HepG2 (cell line): Measurements from ENCODE around the gene PRSS36. TPM values are rescaled to one million over a fixed set of nuclear protein-coding genes. Genes with fewer than 3 reads are reported as not detected.
A peak's percentile ranks its signal among the peaks of the same experiment; 100 is the strongest.

Source experiments
- AHDC1 ChIP-seq: sonication (generic); formaldehyde crosslinking; IDR thresholded peaks from 2 replicates; pipeline ENCODE4 v1.5.1; 2020; ENCODE audit warnings: mild to moderate bottlenecking, missing genetic modification reagents, borderline replicate concordance
- GABPB1 ChIP-seq: IDR thresholded peaks from 2 replicates; pipeline ENCODE4 v1.6.1; 2016; ENCODE audit warnings: mild to moderate bottlenecking, missing genetic modification reagents, moderate library complexity, missing compliant biosample characterization
- GATAD2A ChIP-seq: IDR thresholded peaks from 2 replicates; pipeline ENCODE4 v1.6.1; 2016
- KLF13 ChIP-seq: sonication (generic); formaldehyde crosslinking; IDR thresholded peaks from 2 replicates; pipeline ENCODE4 v1.4.0; 2020; ENCODE audit warnings: mild to moderate bottlenecking, missing genetic modification reagents
- LBX2 ChIP-seq: sonication (generic); formaldehyde crosslinking; IDR thresholded peaks from 2 replicates; pipeline ENCODE4 v1.5.0; 2020; ENCODE audit warnings: missing genetic modification reagents, mild to moderate bottlenecking, borderline replicate concordance
- MED1 ChIP-seq: sonication (generic); formaldehyde crosslinking; IDR thresholded peaks from 2 replicates; pipeline ENCODE4 v1.4.0; 2020; ENCODE audit warnings: missing genetic modification reagents
- MIER2 ChIP-seq: IDR thresholded peaks from 2 replicates; pipeline ENCODE4 v1.6.1; 2016; ENCODE audit warnings: missing biosample characterization, missing genetic modification reagents
- RBAK ChIP-seq: sonication (generic); formaldehyde crosslinking; IDR thresholded peaks from 2 replicates; pipeline ENCODE4 v1.5.1; 2020; ENCODE audit warnings: mild to moderate bottlenecking, missing genetic modification reagents
- ZFP36L2 ChIP-seq: sonication (generic); formaldehyde crosslinking; IDR thresholded peaks from 2 replicates; pipeline ENCODE4 v1.4.0; 2020; ENCODE audit warnings: missing genetic modification reagents
- ZIK1 ChIP-seq: sonication (generic); formaldehyde crosslinking; IDR thresholded peaks from 2 replicates; pipeline ENCODE4 v1.5.0; 2020; ENCODE audit warnings: mild to moderate bottlenecking, low read depth, missing genetic modification reagents, borderline replicate concordance
- ZNF30 ChIP-seq: sonication (generic); formaldehyde crosslinking; IDR thresholded peaks from 2 replicates; pipeline ENCODE4 v1.5.0; 2020; ENCODE audit warnings: mild to moderate bottlenecking, missing genetic modification reagents
- ZNF512 ChIP-seq: sonication (generic); formaldehyde crosslinking; IDR thresholded peaks from 2 replicates; pipeline ENCODE4 v1.4.0; 2020; ENCODE audit warnings: mild to moderate bottlenecking, missing genetic modification reagents
- ZNF644 ChIP-seq: IDR thresholded peaks from 2 replicates; pipeline ENCODE4 v1.6.1; 2016; ENCODE audit warnings: low read depth
- polyA plus RNA-seq, 8 experiments: library from polyadenylated mRNA; depleted of rRNA in 3 of 8; stranded (reverse) in 7 of 8; unstranded in 1 of 8; fragments of >200 nt; fragmentation: Illumina TruSeq in 4 of 8; extraction: Trizol in 4 of 8; gene quantifications; 2 replicates each; pipeline versions ENCODE4 v1.2.1 to v1.2.3, GENCODE V29; 2011 to 2016; ENCODE audit warnings: low read depth in 4 of 8, missing spikeins in 1 of 8, mixed read lengths in 1 of 8; ENCODE audit not compliant: insufficient read depth in 1 of 8
- total RNA-seq, 5 experiments: library from RNA; depleted of rRNA; stranded (reverse); fragments of >200 nt; fragmentation: Illumina TruSeq; extraction: Trizol; gene quantifications; 2 replicates each; pipeline ENCODE4 v1.2.3, GENCODE V29; 2016; ENCODE audit warnings: low read depth in 1 of 5
- TF ChIP-seq, protein P1 (sequence below): sonication (generic); formaldehyde crosslinking; IDR thresholded peaks from 2 replicates; pipeline ENCODE4 v1.5.1; 2020; ENCODE audit warnings: mild to moderate bottlenecking, missing genetic modification reagents, moderate library complexity

The PRSS36 gene
- total and polyA plus RNA-seq, 2 of the 13 experiments (the other 11 are each of a cell fraction or from before 2014, with no cell fraction given), result 1.5 to 2.1 TPM

DNA sequence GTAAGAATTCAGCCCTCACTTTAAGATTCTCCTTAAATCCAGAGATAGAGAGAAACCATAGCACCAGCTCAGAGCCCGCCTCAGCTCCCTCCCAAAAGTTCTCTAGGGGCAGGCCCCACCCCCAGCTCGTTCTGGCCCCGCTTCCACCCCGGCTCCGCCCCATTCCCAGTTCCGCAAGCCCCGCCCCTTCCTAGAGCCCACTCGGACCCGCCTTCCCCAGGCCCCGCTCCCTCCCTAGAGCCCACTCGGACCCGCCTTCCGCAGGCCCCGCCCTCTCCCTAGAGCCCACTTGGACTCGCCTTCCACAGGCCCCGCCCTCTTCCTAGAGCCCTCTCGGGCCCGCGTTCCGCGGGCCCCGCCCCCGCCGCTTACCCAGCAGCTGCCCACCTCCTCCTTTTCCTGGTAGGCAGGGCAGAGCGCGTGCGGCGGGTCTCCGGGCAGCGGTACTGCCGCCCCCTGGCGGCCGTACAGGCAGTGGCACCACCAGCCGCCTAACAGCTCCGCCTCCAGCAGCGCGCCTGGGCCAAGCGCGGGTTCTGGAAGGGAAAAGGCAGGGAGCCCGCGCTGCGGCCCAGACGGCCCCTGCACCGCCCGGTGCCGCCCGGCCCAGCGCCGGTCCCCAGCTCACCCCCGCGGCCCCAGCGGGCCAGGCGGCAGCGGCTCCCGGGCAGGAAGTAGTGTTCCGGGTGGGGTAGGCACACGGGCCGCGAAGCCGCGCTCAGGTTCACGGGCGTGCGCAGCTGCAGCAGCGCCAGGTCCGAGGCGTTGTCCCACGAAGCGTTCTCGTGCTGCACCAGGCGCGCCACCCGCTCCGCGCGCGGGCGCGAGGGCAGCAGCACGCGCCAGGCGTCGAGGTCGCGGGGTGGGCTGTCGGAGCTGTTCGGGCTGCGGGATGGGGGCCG lies 7.5 kb downstream of the PRSS36 start (continued):
- TF ChIP-seq AHDC1 (CRISPR knock-in tag), result no peak; the same call in 1 of the 2 replicates
- peak; percentile 69; the same call in 1 of the 2 replicates for TF ChIP-seq LBX2
- peak; percentile 69 for TF ChIP-seq GATAD2A (CRISPR knock-in tag)
- no peak for TF ChIP-seq KLF13 (CRISPR knock-in tag)
- TF ChIP-seq, protein P1, sequence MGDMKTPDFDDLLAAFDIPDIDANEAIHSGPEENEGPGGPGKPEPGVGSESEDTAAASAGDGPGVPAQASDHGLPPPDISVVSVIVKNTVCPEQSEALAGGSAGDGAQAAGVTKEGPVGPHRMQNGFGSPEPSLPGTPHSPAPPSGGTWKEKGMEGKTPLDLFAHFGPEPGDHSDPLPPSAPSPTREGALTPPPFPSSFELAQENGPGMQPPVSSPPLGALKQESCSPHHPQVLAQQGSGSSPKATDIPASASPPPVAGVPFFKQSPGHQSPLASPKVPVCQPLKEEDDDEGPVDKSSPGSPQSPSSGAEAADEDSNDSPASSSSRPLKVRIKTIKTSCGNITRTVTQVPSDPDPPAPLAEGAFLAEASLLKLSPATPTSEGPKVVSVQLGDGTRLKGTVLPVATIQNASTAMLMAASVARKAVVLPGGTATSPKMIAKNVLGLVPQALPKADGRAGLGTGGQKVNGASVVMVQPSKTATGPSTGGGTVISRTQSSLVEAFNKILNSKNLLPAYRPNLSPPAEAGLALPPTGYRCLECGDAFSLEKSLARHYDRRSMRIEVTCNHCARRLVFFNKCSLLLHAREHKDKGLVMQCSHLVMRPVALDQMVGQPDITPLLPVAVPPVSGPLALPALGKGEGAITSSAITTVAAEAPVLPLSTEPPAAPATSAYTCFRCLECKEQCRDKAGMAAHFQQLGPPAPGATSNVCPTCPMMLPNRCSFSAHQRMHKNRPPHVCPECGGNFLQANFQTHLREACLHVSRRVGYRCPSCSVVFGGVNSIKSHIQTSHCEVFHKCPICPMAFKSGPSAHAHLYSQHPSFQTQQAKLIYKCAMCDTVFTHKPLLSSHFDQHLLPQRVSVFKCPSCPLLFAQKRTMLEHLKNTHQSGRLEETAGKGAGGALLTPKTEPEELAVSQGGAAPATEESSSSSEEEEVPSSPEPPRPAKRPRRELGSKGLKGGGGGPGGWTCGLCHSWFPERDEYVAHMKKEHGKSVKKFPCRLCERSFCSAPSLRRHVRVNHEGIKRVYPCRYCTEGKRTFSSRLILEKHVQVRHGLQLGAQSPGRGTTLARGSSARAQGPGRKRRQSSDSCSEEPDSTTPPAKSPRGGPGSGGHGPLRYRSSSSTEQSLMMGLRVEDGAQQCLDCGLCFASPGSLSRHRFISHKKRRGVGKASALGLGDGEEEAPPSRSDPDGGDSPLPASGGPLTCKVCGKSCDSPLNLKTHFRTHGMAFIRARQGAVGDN (CRISPR knock-in tag), result peak; percentile 88
- no peak for TF ChIP-seq MIER2
- peak; percentile 74 for TF ChIP-seq MED1
- no peak; the same call in none of the 2 replicates for TF ChIP-seq ZIK1 (CRISPR knock-in tag)
- TF ChIP-seq GABPB1, result peak; percentile 82
- TF ChIP-seq ZNF512 (CRISPR knock-in tag), result no peak
- no peak for TF ChIP-seq ZFP36L2 (CRISPR knock-in tag)
- TF ChIP-seq ZNF30 (CRISPR knock-in tag), result no peak
- peak; percentile 32; the same call in 1 of the 2 replicates for TF ChIP-seq RBAK (CRISPR knock-in tag)
- TF ChIP-seq ZNF644, result no peak
